Stimulated activated CD4-positive, alpha-beta T cell treated with anti-CD3 and anti-CD28 coated beads, Interleukin-1b, Interleukin-23, amount 100 ng/mL, for 1 hour (primary cell): ENCODE results near the gene ZNF17.

Source experiments
- DNase-seq, 2 donors: peaks; one replicate each; pipeline ENCODE4 v3.0.0-alpha.2; 2020; ENCODE audit warnings: low read depth in 2 of 2

The ZNF17 gene

GRCh38 chr19:57434386-57435061 lies 23.6 kb downstream of the ZNF17 start:
- DNase-seq, result no peak

GRCh38 chr19:57435062-57435978 lies 24.4 kb downstream of the ZNF17 start, which contains the start of gene ZNF749:
TSS of gene ZNF749 (plus strand) at chr19:57435325. CDS start at chr19:57435579, 254 bp downstream.
- DNase-seq, result peak; percentile 81 to 93

- DNase-seq, result no peak
Measured at GRCh38 chr19:57436417-57436816, 25.5 kb downstream of the ZNF17 start.

GRCh38 chr19:57437931-57438330 lies 27.0 kb downstream of the ZNF17 start:
- no peak for DNase-seq

GRCh38 chr19:57438925-57439324 lies 28.0 kb downstream of the ZNF17 start:
- DNase-seq, result no peak

GRCh38 chr19:57441979-57442752 lies 31.2 kb downstream of the ZNF17 start:
- no peak for DNase-seq

- no peak for DNase-seq
Measured at GRCh38 chr19:57443121-57443696, 32.2 kb downstream of the ZNF17 start.

GRCh38 chr19:57452307-57452706 lies 41.3 kb downstream of the ZNF17 start:
- DNase-seq, result no peak

- DNase-seq, result no peak
Measured at GRCh38 chr19:57465680-57466381, 54.9 kb downstream of the ZNF17 start.

GRCh38 chr19:57466489-57466888 lies 55.5 kb downstream of the ZNF17 start:
- no peak for DNase-seq
